ENCODE data around the gene RMC1.

The RMC1 gene

DNA sequence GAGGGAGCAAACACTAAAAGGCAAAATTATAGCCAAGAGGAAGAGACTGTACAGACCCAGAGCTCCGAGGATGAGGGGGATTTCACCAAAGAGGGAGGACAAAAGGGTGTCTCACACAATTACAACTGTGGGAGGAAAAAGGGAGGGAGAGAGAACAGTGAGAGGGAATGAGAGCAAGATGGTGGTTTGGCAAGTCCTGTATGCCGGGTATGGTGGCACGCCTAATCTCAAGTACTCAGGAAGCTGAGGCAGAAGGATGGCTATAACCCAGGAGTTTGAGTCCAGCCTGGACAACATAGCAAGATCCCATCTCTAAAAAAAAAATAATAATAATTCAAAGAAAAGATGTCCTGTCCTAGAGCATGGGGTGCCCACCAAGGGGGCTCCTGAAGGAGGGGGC is 48.7 kb downstream of the RMC1 start:
- no peak for TF ChIP-seq CEBPB (IDR thresholded peaks at IDR 0.05)
- TF ChIP-seq TAF1 (IDR thresholded peaks at IDR 0.05; ENCODE audit: low read depth): no peak
- TF ChIP-seq USF1 (IDR thresholded peaks at IDR 0.05): no peak
- TF ChIP-seq EP300 (IDR thresholded peaks at IDR 0.05; ENCODE audit: borderline replicate concordance): no peak
- no peak for TF ChIP-seq YY1 (IDR thresholded peaks at IDR 0.05; ENCODE audit: low read depth)
- TF ChIP-seq FOXM1 (IDR thresholded peaks at IDR 0.05; ENCODE audit: borderline replicate concordance, low read depth): no peak
- TF ChIP-seq NFIC (IDR thresholded peaks at IDR 0.05): no peak
- TF ChIP-seq TCF12 (IDR thresholded peaks at IDR 0.05; ENCODE audit: low read depth): no peak
- TF ChIP-seq TEAD4 (IDR thresholded peaks at IDR 0.05): no peak
- no peak for TF ChIP-seq EGR1 (IDR thresholded peaks at IDR 0.05)
- no peak for TF ChIP-seq RAD21 (IDR thresholded peaks at IDR 0.05; ENCODE audit: low read depth)
- TF ChIP-seq MAX (IDR thresholded peaks at IDR 0.05): no peak
- TF ChIP-seq CREB1 (IDR thresholded peaks at IDR 0.05; ENCODE audit: low read depth): no peak
- TF ChIP-seq REST (IDR thresholded peaks at IDR 0.05; ENCODE audit: low read depth): no peak
- no peak for TF ChIP-seq ZBTB7A (IDR thresholded peaks at IDR 0.05; ENCODE audit: low read depth)

DNA sequence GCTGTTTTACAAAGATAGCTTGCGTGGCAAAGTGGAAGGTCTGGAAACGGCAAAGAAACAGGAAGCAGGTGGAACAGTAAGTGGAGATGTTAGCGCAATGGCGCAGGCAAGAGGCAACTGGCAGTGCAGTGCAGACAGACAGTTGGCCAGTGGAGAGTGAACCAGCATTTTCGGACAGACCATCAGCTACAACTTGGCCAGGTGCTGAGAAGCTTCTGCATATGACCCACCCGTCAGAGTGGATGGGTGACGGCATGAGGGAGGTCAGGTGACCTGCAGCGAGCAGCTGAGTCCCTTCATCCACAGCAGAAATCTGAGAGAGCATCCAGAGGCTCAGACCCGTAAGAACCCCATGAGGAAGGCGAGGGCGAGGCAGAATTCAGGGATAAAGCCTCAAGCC is 49.2 kb downstream of the RMC1 start:
- no peak for TF ChIP-seq FOXM1 (IDR thresholded peaks at IDR 0.05; ENCODE audit: borderline replicate concordance, low read depth)
- TF ChIP-seq MAX (IDR thresholded peaks at IDR 0.05): no peak
- no peak for TF ChIP-seq ZBTB7A (IDR thresholded peaks at IDR 0.05; ENCODE audit: low read depth)
- TF ChIP-seq CREB1 (IDR thresholded peaks at IDR 0.05; ENCODE audit: low read depth): no peak
- TF ChIP-seq REST (IDR thresholded peaks at IDR 0.05; ENCODE audit: low read depth): no peak
- TF ChIP-seq CEBPB (IDR thresholded peaks at IDR 0.05): no peak
- TF ChIP-seq YY1 (IDR thresholded peaks at IDR 0.05; ENCODE audit: low read depth): no peak
- TF ChIP-seq EP300 (IDR thresholded peaks at IDR 0.05; ENCODE audit: borderline replicate concordance): no peak
- TF ChIP-seq TCF12 (IDR thresholded peaks at IDR 0.05; ENCODE audit: low read depth): no peak
- no peak for TF ChIP-seq NFIC (IDR thresholded peaks at IDR 0.05)
- TF ChIP-seq TEAD4 (IDR thresholded peaks at IDR 0.05): no peak

DNA sequence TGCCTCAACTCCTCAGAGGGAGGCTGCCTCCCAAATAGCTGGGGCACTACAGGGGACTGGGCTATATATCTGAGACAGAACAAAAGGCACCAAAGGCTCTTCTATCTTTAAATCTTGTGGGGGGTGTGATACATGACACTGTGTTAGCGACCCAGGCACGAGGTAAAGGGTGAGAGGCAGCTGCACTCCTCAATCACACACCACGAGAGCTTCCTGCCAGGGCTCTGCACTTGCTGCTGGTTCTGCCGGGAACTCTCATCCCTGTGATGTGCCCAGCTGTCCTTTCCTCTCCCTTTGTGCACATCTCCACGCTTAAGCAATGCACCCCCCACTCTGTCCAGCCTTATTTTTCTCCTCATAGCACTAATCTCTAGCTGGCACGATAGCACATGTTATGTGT is 50.6 kb downstream of the RMC1 start:
- TF ChIP-seq EP300 (IDR thresholded peaks at IDR 0.05; ENCODE audit: borderline replicate concordance) (no peak), RAD21 (IDR thresholded peaks at IDR 0.05; ENCODE audit: low read depth) (no peak), USF1 (IDR thresholded peaks at IDR 0.05) (no peak), REST (IDR thresholded peaks at IDR 0.05; ENCODE audit: low read depth) (no peak), TEAD4 (IDR thresholded peaks at IDR 0.05) (no peak), TAF1 (IDR thresholded peaks at IDR 0.05; ENCODE audit: low read depth) (no peak), ZBTB7A (IDR thresholded peaks at IDR 0.05; ENCODE audit: low read depth) (no peak), YY1 (IDR thresholded peaks at IDR 0.05; ENCODE audit: low read depth) (no peak), EGR1 (IDR thresholded peaks at IDR 0.05) (no peak), CEBPB (IDR thresholded peaks at IDR 0.05) (no peak), NFIC (IDR thresholded peaks at IDR 0.05) (no peak), TCF12 (IDR thresholded peaks at IDR 0.05; ENCODE audit: low read depth) (no peak)

GRCh38 chr18:23556145-23556780 is 53.0 kb downstream of the RMC1 start:
- no peak for TF ChIP-seq CREB1 (IDR thresholded peaks at IDR 0.05; ENCODE audit: low read depth)
- TF ChIP-seq CEBPB (IDR thresholded peaks at IDR 0.05): no peak
